Endothelial cell of umbilical vein (primary cell): ENCODE data around the gene COL26A1.

Source experiments
- EZH2 ChIP-seq: IDR thresholded peaks from 2 replicates; pipeline ENCODE4 v1.6.1; 2012; ENCODE audit warnings: borderline replicate concordance, low read depth, mild to moderate bottlenecking, moderate library complexity, low read length, inconsistent platforms; ENCODE audit not compliant: severe bottlenecking
- FOS ChIP-seq: IDR thresholded peaks from 2 replicates; pipeline ENCODE4 v1.6.1; 2011; ENCODE audit warnings: mild to moderate bottlenecking, low read length, moderate library complexity, borderline replicate concordance; ENCODE audit not compliant: insufficient read depth
- MYC ChIP-seq: IDR thresholded peaks from one replicate; pipeline ENCODE4 v1.6.1; 2011; ENCODE audit warnings: mild to moderate bottlenecking, low read depth, low read length
- POLR2A ChIP-seq: IDR thresholded peaks from 2 replicates; pipeline ENCODE4 v1.6.1; 2012; ENCODE audit warnings: low read depth, mild to moderate bottlenecking, control low read depth, low read length
- POLR2AphosphoS5 ChIP-seq: IDR thresholded peaks from 2 replicates; pipeline ENCODE4 v1.6.1; 2012; ENCODE audit warnings: low read depth, mild to moderate bottlenecking, control low read depth, low read length, moderate library complexity; ENCODE audit not compliant: insufficient read depth
- TF ChIP-seq, protein P1 (sequence below), 2 donors: IDR thresholded peaks; 1 replicate in 1 of 2; 2 replicates in 1 of 2; pipeline ENCODE4 v1.5.1; 2011; ENCODE audit warnings: low read length in 2 of 2, mild to moderate bottlenecking in 2 of 2, moderate library complexity in 2 of 2, control low read depth in 1 of 2, inconsistent platforms in 1 of 2, low read depth in 1 of 2; ENCODE audit not compliant: insufficient read depth in 1 of 2; ENCODE audit errors: extremely low read depth in 1 of 2

DNA sequence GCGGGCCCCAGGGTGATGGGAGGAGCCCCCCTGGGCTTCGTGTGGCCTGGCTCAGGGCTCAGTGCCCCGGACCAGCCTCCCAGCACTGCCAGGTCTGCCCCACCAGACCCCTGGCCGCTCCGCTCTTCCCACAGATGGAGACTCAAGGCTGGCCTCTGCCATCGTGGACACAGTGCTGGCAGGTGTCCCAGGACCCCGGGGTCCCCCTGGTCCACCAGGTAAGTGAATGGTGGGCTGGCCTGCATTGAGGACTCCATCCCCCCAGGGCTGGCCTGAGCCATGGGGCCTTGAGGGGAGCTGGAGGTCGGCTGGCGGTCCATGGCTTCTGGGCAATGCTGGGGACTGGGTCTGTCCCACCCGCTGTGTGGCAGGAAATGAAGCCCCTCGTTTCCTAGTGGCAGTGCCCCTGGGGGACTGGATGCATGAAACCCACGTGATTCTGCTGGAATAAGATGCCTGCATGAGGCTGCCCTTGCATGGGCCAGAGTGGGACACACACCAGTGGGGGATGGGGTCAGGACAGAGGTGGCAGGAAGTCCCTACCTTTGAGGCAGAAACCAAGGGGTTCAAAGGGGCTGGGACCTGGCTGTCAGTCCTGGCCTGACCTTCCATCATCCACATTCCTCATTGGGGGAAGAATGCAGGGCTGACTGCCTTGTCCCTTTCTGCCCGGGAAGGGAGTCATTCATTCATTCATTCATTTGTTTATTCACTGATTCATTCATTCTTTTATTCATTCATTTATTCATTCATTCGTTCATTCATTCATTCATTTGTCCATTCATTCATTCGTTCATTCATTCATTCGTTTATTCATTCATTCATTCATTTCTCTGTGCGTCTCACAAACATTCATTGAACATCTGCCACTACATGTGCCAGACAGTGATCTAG, 184.6 kb downstream of the COL26A1 start:
- TF ChIP-seq MYC (no peak), POLR2A (no peak), FOS (no peak), EZH2 (no peak), POLR2AphosphoS5 (no peak)
- TF ChIP-seq, protein P1, sequence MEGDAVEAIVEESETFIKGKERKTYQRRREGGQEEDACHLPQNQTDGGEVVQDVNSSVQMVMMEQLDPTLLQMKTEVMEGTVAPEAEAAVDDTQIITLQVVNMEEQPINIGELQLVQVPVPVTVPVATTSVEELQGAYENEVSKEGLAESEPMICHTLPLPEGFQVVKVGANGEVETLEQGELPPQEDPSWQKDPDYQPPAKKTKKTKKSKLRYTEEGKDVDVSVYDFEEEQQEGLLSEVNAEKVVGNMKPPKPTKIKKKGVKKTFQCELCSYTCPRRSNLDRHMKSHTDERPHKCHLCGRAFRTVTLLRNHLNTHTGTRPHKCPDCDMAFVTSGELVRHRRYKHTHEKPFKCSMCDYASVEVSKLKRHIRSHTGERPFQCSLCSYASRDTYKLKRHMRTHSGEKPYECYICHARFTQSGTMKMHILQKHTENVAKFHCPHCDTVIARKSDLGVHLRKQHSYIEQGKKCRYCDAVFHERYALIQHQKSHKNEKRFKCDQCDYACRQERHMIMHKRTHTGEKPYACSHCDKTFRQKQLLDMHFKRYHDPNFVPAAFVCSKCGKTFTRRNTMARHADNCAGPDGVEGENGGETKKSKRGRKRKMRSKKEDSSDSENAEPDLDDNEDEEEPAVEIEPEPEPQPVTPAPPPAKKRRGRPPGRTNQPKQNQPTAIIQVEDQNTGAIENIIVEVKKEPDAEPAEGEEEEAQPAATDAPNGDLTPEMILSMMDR (IDR thresholded peaks at IDR 0.05; ENCODE audit: extremely low read depth in 1 of 2, insufficient read depth in 1 of 2, low read depth in 1 of 2, low read length in 2 of 2): no peak
